Keratinocyte (primary cell): ENCODE measurements around the gene MRS2.

ENCODE experiments used
- EZH2 ChIP-seq: IDR thresholded peaks from one replicate; pipeline ENCODE4 v1.6.1; 2012; ENCODE audit warnings: inconsistent platforms, mild to moderate bottlenecking, low read length, moderate library complexity
- TF ChIP-seq, protein P1 (sequence below), 3 experiments: IDR thresholded peaks in 1 of 3; conservative IDR thresholded peaks in 1 of 3; optimal IDR thresholded peaks in 1 of 3; 2 replicates in 2 of 3; 3 replicates in 1 of 3; pipeline versions ENCODE3 to v1.5.1; 2011; ENCODE audit warnings: low read length in 3 of 3, mild to moderate bottlenecking in 3 of 3, moderate library complexity in 2 of 3, control low read depth in 1 of 3, inconsistent platforms in 1 of 3; ENCODE audit not compliant: insufficient read depth in 2 of 3; ENCODE audit errors: extremely low read depth in 1 of 3

DNA sequence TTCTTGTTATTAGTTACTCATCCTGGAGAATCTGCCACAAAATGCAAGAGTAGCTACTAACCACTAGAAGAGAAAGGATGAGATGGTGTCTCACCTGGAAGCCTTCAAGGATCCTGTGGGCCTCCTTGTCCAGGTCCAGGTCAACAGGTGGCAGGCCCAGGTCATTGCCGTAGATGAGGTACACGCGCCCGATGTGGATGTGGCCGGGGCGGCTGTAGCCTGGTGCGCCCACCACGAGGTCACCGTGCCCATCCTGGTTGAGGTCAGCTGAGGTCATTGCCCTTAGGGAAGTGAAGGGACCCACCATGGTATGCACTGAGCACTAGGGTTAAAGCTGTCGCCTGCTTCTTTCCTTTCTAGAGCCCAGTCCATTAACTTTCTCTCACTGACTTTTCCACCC, 51.2 kb downstream of the MRS2 start:
- TF ChIP-seq, protein P1, sequence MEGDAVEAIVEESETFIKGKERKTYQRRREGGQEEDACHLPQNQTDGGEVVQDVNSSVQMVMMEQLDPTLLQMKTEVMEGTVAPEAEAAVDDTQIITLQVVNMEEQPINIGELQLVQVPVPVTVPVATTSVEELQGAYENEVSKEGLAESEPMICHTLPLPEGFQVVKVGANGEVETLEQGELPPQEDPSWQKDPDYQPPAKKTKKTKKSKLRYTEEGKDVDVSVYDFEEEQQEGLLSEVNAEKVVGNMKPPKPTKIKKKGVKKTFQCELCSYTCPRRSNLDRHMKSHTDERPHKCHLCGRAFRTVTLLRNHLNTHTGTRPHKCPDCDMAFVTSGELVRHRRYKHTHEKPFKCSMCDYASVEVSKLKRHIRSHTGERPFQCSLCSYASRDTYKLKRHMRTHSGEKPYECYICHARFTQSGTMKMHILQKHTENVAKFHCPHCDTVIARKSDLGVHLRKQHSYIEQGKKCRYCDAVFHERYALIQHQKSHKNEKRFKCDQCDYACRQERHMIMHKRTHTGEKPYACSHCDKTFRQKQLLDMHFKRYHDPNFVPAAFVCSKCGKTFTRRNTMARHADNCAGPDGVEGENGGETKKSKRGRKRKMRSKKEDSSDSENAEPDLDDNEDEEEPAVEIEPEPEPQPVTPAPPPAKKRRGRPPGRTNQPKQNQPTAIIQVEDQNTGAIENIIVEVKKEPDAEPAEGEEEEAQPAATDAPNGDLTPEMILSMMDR (optimal IDR thresholded peaks at IDR 0.05 in 1 of 3, IDR thresholded peaks at IDR 0.05 in 1 of 3, conservative IDR thresholded peaks at IDR 0.05 in 1 of 3; ENCODE audit: extremely low read depth in 1 of 3, insufficient read depth in 2 of 3, low read length in 3 of 3) = no peak
- no peak for TF ChIP-seq EZH2
